Aorta (tissue), 5 donors: ENCODE measurements around the gene FBXO36. TPM values are rescaled to one million over a fixed set of nuclear protein-coding genes. Genes with fewer than 3 reads are reported as not detected.

Experiments used
- ATAC-seq: fragments of 200-7000 bp; cut with Tn5 transposase; one replicate; pipeline ENCODE4 v1.9.1; 2022; ENCODE audit warnings: moderate library complexity; ENCODE audit not compliant: low FRiP score
- DNase-seq, 2 donors: peaks; one replicate each; pipeline ENCODE4 v3.0.0-alpha.2; 2020
- H3K27ac ChIP-seq, 2 donors: one replicate each; pipeline ENCODE4 v1.5.1; 2013; ENCODE audit warnings: low read length in 2 of 2, mild to moderate bottlenecking in 2 of 2, moderate library complexity in 2 of 2, control low read depth in 1 of 2, inconsistent platforms in 1 of 2, low read depth in 1 of 2
- H3K27me3 ChIP-seq, 2 donors: one replicate each; pipeline ENCODE4 v1.6.1; 2013; ENCODE audit warnings: control low read depth in 1 of 2, low read length in 1 of 2, mild to moderate bottlenecking in 1 of 2, moderate library complexity in 1 of 2; ENCODE audit not compliant: insufficient read depth in 2 of 2, control insufficient read depth in 1 of 2
- H3K36me3 ChIP-seq, 2 donors: one replicate each; pipeline ENCODE4 v1.6.1; 2013; ENCODE audit warnings: control low read depth in 1 of 2, low read length in 1 of 2, mild to moderate bottlenecking in 1 of 2; ENCODE audit not compliant: insufficient read depth in 2 of 2, control insufficient read depth in 1 of 2
- H3K4me1 ChIP-seq, 2 donors: one replicate each; pipeline ENCODE4 v1.6.1; 2013; ENCODE audit warnings: low read length in 2 of 2, control low read depth in 1 of 2, mild to moderate bottlenecking in 1 of 2, moderate library complexity in 1 of 2; ENCODE audit not compliant: insufficient read depth in 2 of 2, control insufficient read depth in 1 of 2
- H3K4me3 ChIP-seq, 2 donors: one replicate each; pipeline ENCODE4 v1.5.1; 2013; ENCODE audit warnings: low read length in 2 of 2, control low read depth in 1 of 2, mild to moderate bottlenecking in 1 of 2
- H3K9me3 ChIP-seq: one replicate; pipeline ENCODE4 v1.6.1; 2013; ENCODE audit warnings: mild to moderate bottlenecking, low read length; ENCODE audit not compliant: control insufficient read depth
- WGBS, 2 donors: extraction: QIAGEN DNeasy Blood & Tissue Kit; methylation state at CpG; one replicate each; pipeline ENCODE4 v1.1.7; 2013; 5-methylcytosine and 5-hydroxymethylcytosine counted together
- intact Hi-C, 2 donors: fragments of 100-400 bp; cut with DNase I; formaldehyde crosslinking; loops; one replicate each; pipeline versions ENCODE4 v1.14.2 to v1.15.0; 2022
- long read RNA-seq, 2 donors: library from polyadenylated mRNA; unstranded; transcript quantifications; one replicate each; pipeline ENCODE4 v2.0.0, GENCODE V29; 2020 to 2021
- polyA plus RNA-seq, 2 donors: library from polyadenylated mRNA; stranded (reverse); fragments of 200-250 nt; gene quantifications; one replicate each; pipeline ENCODE4 v1.2.3, GENCODE V29; 2013
- total RNA-seq, 2 donors: library from RNA; stranded (reverse); fragmentation: NEBNext Ultra II Directional; extraction: Animal tissue kit (Norgen Biotek cat#: 25700); gene quantifications; one replicate each; pipeline ENCODE4 v1.2.1, GENCODE V29; 2021
- donor health status: healthy with polysubstance abuse.
- donor health status: Bipolar disorder and iron deficiency.
- donor health status: DM: no; HTN: no; CAD: no.
- donor health status: DM: no; HTN: no; CAD: no.
- donor health status: DM: yes; HTN: yes; CAD: no.

FBXO36 gene, protein sequence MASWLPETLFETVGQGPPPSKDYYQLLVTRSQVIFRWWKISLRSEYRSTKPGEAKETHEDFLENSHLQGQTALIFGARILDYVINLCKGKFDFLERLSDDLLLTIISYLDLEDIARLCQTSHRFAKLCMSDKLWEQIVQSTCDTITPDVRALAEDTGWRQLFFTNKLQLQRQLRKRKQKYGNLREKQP
- total RNA-seq (1 to 10 TPM; 1.9 to 2.2 TPM), polyA plus RNA-seq (1 to 10 TPM; 1.3 to 1.5 TPM)
- long read RNA-seq, donor 1, partial matches to known transcripts = 0 of 4 reads
- long read RNA-seq, donor 1, other reads (novel, unspliced or antisense) = 1 of 4 reads
- long read RNA-seq, donor 2, partial matches to known transcripts = 0 of 2 reads
- long read RNA-seq, donor 2, other reads (novel, unspliced or antisense) = 1 of 2 reads

DNA sequence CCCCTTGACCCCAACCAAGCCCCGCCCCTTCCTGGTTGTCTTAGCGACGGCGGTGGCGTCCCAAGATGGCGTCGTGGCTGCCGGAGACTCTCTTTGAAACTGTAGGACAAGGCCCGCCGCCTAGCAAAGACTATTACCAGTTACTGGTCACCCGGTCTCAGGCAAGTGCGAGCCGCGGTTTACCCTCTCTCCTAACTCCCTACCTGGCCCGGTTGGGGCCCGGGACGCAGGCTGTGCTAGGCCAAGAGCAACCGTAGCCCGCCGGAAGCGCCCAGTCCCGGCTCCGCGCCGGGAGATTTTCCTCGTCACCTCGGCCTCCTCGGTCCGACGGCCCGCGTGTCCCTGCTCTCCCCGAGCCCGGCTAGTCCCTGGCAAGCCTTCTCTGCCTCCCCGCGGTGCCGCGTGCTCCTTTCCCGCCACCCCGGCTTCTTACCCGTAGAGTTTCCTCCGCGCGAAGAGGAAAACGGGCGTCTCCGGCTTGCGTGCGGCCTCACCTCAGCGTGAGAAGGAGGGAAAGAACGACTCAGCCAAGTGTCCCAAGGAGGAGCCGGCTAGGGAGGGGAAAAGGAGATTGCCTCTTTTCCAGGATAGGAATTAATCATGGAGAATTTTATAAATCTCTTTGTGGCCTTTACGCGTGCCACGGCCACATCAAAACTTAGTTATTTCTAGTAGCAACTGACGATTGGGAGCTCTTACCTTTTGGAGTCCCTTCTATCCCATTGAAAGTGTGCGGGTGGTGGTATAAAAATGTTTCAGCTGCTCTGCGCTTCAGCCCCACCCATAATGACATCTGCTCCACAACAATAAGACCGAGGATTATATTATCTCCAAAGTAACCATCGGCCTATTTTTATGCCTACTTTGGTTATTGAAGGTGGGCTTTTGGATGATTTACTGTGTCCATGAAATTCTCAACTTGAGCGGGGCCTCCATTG, at the start of gene FBXO36:
Gene FBXO36, plus strand, starts transcription at position 55 of the 938 bp plus-strand sequence. Its CDS starts 11 bp downstream, at position 66.
- ATAC-seq (peak; percentile 90), DNase-seq (peak; percentile 92 to 96)
- Histone ChIP-seq H3K36me3 (peaks cover 0 to under 1% of the 10 kb centered on the region in 2 donors), H3K4me1 (peaks cover 0 to 2% of the 10 kb centered on the region in 2 donors), H3K9me3 (no peaks in the 10 kb centered on the region), H3K4me3 (peak within 1 kb of the TSS; percentile 62 to 87), H3K27ac (peak within 1 kb of the TSS; percentile 92 to 97), H3K27me3 (no peaks in the 10 kb centered on the region)
- intact Hi-C loops = loop anchor here (5.0 kb wide), 2 partner anchors 120 to 140 kb away; no protein-coding TSS in a partner anchor
- WGBS, 2 donors = 1 to 2% methylated on average over 61 of the region's 61 CpGs

DNA sequence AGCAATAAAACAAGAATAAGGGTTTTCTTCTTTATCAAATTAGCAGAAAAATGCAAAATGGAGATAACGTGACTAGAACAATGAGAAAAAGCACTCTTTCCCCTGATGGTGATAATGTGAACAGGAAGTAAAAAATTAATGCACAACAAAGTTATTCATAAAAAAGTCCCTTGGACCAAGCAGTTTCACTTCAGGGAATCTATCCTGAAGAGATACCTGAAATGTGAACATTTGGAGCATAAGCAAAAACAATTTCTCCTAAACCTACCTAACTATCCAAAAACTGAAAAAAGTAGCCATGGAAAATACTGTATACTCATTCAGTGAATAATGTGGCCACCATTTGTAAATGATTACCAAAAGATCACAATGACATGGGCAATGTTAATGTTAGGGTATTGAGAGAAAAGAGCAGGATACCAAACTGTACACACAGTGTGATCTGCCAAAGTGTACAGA, 49.2 kb upstream of the FBXO36 start:
- 33 to 36% methylated on average over 1 of the region's 1 CpG for WGBS, 2 donors
- no peak overlapping the region for H3K27ac ChIP-seq
- peaks cover 0 to 2% of the 10 kb centered on the region in 2 donors for H3K36me3 ChIP-seq
- no peak for DNase-seq
- no peaks in the 10 kb centered on the region for H3K27me3 ChIP-seq
- H3K4me3 ChIP-seq = no peak overlapping the region
- peaks cover 0 to 2% of the 10 kb centered on the region in 2 donors for H3K4me1 ChIP-seq
- ATAC-seq = no peak
- H3K9me3 ChIP-seq = no peaks in the 10 kb centered on the region
- intact Hi-C loops = no loop called here

DNA sequence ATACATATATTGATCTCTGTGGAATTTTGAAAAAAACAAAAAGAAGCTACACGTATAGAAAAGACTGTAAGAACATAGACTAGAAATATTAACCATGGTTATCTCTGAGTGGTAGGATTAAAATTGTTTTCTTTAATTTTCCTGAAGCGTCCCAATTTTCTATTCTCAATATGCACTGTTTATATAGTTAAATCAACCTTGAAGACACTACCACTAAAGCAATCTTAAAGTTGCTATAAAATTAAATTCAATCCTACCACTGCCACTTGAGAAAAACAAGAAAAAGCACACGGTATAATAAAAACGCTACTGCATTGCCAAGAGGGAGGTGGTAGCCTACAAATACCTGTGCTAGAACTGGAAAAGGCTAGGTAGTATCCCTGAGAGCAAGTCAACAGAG, 47.7 kb upstream of the FBXO36 start:
- H3K9me3 ChIP-seq = no peaks in the 10 kb centered on the region
- ATAC-seq (no peak), DNase-seq (no peak)
- H3K4me3 ChIP-seq = no peak overlapping the region
- no peaks in the 10 kb centered on the region for H3K4me1 ChIP-seq
- intact Hi-C loops = no loop called here
- WGBS, 2 donors = 71 to 72% methylated on average over 4 of the region's 4 CpGs
- no peak overlapping the region for H3K27ac ChIP-seq
- H3K27me3 ChIP-seq = no peaks in the 10 kb centered on the region
- peaks cover 0 to 1% of the 10 kb centered on the region in 2 donors for H3K36me3 ChIP-seq

DNA sequence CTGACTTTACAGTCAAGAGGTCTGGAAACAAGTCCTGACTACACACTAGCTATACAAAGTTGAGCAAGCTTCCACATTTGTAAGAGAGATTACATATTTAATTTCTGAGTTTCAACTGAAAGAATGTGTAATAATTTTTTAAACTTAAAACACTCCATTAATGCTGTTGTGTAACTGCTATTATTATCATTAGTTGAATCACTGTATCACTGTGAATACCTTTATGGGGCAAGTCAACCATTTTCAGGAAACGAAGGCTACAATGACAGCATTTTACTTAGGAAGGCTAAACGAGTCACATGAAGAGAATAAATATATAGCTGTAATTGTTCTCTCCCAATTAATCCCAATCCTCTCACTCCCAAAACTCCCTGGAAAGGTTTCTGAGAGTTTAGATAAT, 46.8 kb upstream of the FBXO36 start:
- 87 to 92% methylated on average over 2 of the region's 2 CpGs for WGBS, 2 donors
- Histone ChIP-seq H3K27me3 (no peaks in the 10 kb centered on the region), H3K9me3 (no peaks in the 10 kb centered on the region), H3K4me1 (no peaks in the 10 kb centered on the region), H3K27ac (no peak overlapping the region), H3K4me3 (no peak overlapping the region), H3K36me3 (peaks cover 0 to 1% of the 10 kb centered on the region in 2 donors)
- intact Hi-C loops = no loop called here
- DNase-seq (no peak), ATAC-seq (no peak)

DNA sequence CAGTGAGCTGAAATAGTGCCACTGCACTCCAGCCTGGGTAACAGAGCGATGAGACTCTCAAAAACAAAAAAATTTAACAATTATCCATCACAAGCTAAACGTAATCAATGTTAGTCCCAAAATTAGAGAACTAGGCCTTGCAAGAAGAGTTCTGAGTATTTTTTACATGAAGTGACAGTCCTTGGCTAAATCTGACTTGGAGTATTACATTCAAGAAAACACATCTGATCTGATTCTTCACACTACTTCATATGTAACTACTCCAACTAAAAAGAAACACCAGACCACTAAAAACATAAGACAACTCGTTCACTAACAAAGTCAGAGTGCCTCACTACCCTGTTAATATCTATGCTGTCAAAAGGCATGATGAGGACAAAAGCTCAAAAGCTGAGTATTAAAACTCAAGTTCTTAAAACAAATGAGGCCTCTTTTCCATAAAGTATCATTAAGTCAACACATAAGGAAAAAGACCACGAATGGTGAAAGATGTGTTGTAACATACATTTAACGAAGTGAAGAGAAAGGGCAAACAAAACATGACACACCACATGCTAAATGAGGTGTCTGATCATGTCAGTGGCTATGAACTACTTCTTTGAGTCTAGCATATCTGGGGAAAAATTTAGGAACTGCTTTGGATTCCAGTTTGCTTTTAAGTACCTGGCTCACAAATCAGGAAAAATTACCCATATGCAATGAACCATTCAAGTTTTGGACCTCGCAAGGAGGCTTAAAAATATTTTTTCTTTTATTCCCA, 42.9 kb upstream of the FBXO36 start:
- DNase-seq (no peak), ATAC-seq (no peak)
- H3K27ac ChIP-seq = no peak overlapping the region
- no peaks in the 10 kb centered on the region for H3K9me3 ChIP-seq
- H3K4me3 ChIP-seq = no peak overlapping the region
- intact Hi-C loops = no loop called here
- 86 to 88% methylated on average over 6 of the region's 6 CpGs for WGBS, 2 donors
- no peaks in the 10 kb centered on the region for H3K27me3 ChIP-seq
- H3K36me3 ChIP-seq = peaks cover 0 to 1% of the 10 kb centered on the region in 2 donors
- H3K4me1 ChIP-seq = peaks cover 0 to 6% of the 10 kb centered on the region in 2 donors

DNA sequence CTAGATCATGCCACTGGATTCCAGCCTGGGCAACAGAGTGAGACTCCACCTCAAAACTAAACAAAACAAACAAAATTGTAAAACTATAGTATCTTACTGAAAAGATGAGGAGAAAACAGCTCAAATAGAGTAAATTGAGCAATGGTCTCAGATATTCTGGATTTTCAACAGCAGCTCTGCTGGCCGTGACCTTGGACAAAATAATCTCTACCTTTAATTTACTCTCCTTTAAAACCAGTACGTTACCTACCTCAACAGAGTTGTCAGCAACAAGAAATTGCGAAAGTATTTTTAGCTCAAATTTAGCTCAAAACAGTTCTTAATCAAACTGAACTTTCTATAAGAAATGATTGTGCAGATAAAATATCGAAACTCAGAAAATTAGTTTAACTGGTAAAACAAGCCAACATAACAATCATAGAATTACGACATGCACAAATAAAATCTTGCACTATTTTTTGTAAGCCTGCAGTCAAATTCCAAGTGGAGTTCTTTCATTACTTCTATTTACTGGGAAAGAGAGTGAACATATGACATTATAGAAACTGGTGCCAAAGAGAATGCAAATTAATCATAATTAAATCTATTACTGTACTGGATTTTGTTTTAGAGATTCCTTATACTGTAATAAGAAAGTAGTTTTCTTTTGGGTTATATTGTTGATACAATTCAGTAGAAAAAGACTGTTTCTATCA, 41.3 kb upstream of the FBXO36 start:
- WGBS, 2 donors = 74 to 79% methylated on average over 5 of the region's 5 CpGs
- no peaks in the 10 kb centered on the region for H3K9me3 ChIP-seq
- no peak overlapping the region for H3K4me3 ChIP-seq
- H3K36me3 ChIP-seq = peaks cover 0 to 1% of the 10 kb centered on the region in 2 donors
- no peak overlapping the region for H3K27ac ChIP-seq
- intact Hi-C loops = no loop called here
- no peak for ATAC-seq
- no peak for DNase-seq
- no peaks in the 10 kb centered on the region for H3K27me3 ChIP-seq
- H3K4me1 ChIP-seq = peaks cover 0 to 6% of the 10 kb centered on the region in 2 donors

DNA sequence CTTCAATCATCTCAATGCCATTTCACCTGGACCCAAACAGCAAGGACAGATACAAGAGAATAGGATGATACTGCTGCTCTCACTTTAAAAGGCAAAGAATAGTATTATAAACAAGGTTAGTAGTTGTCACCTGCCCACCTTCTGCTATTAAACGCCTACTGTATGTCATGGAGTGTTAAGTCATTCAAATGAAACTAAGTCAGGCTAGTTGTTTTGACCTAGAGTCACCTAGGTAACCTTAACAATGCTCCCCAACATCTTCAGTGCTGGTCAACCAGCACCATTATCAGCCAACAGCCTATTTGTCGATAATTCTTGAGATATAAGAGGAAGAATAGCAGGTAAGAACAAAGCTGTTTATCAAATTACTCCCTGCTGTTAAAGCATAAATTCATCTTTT, 39.7 kb upstream of the FBXO36 start:
- 76 to 90% methylated on average over 2 of the region's 2 CpGs for WGBS, 2 donors
- H3K4me1 ChIP-seq = peaks cover 0 to 6% of the 10 kb centered on the region in 2 donors
- no peak for DNase-seq
- H3K27me3 ChIP-seq = no peaks in the 10 kb centered on the region
- H3K4me3 ChIP-seq = no peak overlapping the region
- no peaks in the 10 kb centered on the region for H3K9me3 ChIP-seq
- ATAC-seq = no peak
- H3K36me3 ChIP-seq = peaks cover 0 to 1% of the 10 kb centered on the region in 2 donors
- no peak overlapping the region for H3K27ac ChIP-seq
- intact Hi-C loops = no loop called here
